HG03095 (cell line): ENCODE measurements around the gene SSH3.

ENCODE experiments used
- ATAC-seq: cut with Tn5 transposase; IDR thresholded peaks from one replicate; pipeline ENCODE4 v1.9.1; 2021; ENCODE audit warnings: moderate library complexity; ENCODE audit not compliant: unreplicated experiment

SSH3 gene

DNA sequence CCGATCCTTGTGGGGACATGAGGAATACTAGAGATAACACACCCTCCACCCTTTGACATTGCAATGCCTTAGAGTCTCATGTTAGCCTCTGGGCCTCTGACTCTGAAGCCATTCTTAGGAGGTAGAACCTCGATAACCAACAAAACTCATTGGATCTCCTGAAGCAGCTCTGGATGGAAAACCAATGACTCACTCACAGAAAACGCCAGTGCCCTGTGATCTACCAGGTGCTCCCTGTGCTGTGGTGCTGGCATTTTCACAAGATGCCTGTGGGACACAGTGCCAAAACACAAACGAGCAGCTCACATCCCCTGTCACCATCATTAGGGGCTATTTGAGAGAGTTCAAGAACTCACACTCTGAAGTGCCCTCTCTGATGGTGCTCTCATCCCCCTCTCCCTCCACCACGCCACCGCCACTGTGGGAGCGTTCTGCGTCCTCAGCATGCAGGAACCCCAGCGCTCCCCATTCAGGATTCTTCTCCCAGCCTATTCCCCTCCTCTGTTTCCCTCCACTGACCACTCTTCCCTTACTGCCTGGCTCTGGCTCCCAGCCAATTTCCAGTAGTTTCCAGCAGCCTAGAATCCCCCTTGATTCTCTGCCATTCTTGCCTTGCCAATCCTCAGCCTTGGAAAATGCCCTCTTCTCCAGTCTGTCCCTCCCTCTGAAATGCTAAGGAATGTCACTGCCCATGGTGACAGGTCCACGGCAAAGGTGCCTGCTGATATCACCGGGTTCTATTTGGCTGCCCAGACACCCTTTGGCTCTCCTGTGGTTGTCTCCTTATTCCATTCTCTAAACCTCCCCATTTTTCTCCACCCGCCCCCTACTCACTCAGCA is 54.7 kb downstream of the SSH3 start:
- ATAC-seq, result no peak
